GM12891 (cell line): ENCODE measurements around the gene PRKAR1B.

Experiments used
- POU2F2 ChIP-seq: IDR thresholded peaks from 2 replicates; pipeline ENCODE4 v1.6.1; 2011; ENCODE audit warnings: low read depth, mild to moderate bottlenecking, control low read depth, low read length, moderate library complexity
- TAF1 ChIP-seq: IDR thresholded peaks from 2 replicates; pipeline ENCODE4 v1.6.1; 2011; ENCODE audit warnings: low read depth, low read length, control low read depth

- TF ChIP-seq POU2F2 (no peak), TAF1 (no peak)
Measured at GRCh38 chr7:509426-510130, 217.5 kb downstream of the PRKAR1B start.
